DOHH2 (cell line): ENCODE data around the gene ARL6IP1.
"Not testable (repeated sequence)": the region's sequence is repeated elsewhere in the genome, so short reads cannot be mapped to it uniquely, and the experiment has no call there.

Experiments
- EZH2phosphoT487 ChIP-seq: fragments of 200-600 bp; sonication (generic); IDR thresholded peaks from 2 replicates; pipeline ENCODE4 v1.6.1; 2017; ENCODE audit warnings: borderline replicate concordance, mild to moderate bottlenecking, antibody characterized with exemption, low read length, moderate library complexity, mixed read lengths
- TF ChIP-seq, protein P1 (sequence below): fragments of 200-600 bp; sonication (generic); IDR thresholded peaks from one replicate; pipeline ENCODE4 v1.5.1; 2014; ENCODE audit warnings: antibody characterized with exemption, mild to moderate bottlenecking, low read depth, low read length; ENCODE audit not compliant: poor library complexity, severe bottlenecking

DNA sequence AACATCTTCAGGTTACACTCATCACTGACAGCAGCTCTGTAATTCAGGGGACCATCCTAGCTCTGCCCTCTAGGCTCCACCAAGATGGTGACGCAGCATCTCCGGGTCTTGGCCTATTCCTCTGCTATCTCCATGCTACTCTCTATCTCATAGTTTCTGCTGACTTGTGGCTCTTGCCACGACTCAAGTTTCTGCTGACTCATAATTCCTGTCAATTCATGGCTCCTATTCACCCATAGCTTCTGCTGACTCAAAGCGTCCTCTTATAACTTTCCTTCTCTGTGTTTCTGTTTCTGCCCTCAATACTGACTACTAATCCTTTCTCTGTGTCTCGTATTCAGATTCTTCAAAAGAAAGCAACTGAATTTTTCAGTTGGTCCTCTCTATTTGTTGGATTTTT lies 38.6 kb downstream of the ARL6IP1 start:
- TF ChIP-seq, protein P1, sequence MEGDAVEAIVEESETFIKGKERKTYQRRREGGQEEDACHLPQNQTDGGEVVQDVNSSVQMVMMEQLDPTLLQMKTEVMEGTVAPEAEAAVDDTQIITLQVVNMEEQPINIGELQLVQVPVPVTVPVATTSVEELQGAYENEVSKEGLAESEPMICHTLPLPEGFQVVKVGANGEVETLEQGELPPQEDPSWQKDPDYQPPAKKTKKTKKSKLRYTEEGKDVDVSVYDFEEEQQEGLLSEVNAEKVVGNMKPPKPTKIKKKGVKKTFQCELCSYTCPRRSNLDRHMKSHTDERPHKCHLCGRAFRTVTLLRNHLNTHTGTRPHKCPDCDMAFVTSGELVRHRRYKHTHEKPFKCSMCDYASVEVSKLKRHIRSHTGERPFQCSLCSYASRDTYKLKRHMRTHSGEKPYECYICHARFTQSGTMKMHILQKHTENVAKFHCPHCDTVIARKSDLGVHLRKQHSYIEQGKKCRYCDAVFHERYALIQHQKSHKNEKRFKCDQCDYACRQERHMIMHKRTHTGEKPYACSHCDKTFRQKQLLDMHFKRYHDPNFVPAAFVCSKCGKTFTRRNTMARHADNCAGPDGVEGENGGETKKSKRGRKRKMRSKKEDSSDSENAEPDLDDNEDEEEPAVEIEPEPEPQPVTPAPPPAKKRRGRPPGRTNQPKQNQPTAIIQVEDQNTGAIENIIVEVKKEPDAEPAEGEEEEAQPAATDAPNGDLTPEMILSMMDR = not testable (repeated sequence)
- TF ChIP-seq EZH2phosphoT487 = not testable (repeated sequence)
